GM21825 (cell line): Measurements from ENCODE around the gene DIS3L2.

Experiments
- ATAC-seq: cut with Tn5 transposase; IDR thresholded peaks from one replicate; pipeline ENCODE4 v1.9.1; 2021; ENCODE audit warnings: mild to moderate bottlenecking, moderate library complexity; ENCODE audit not compliant: unreplicated experiment

Gene DIS3L2

GRCh38 chr2:232049350-232049749 lies 87.8 kb downstream of the DIS3L2 start:
- ATAC-seq = no peak

GRCh38 chr2:232052591-232052990 lies 91.1 kb downstream of the DIS3L2 start:
- ATAC-seq = no peak

GRCh38 chr2:232053777-232054176 lies 92.3 kb downstream of the DIS3L2 start:
- ATAC-seq = no peak

- no peak for ATAC-seq
These were observed 96.8 kb downstream of the DIS3L2 start for GRCh38 chr2:232058063-232058877.

GRCh38 chr2:232058931-232059330 lies 97.4 kb downstream of the DIS3L2 start:
- ATAC-seq = no peak

GRCh38 chr2:232061265-232061664 lies 99.8 kb downstream of the DIS3L2 start:
- ATAC-seq = no peak

- ATAC-seq = no peak
These were observed 111.5 kb downstream of the DIS3L2 start for GRCh38 chr2:232073026-232073425.

- ATAC-seq = no peak
These were observed 112.2 kb downstream of the DIS3L2 start for GRCh38 chr2:232073699-232074098.

- ATAC-seq = no peak
These were observed 113.6 kb downstream of the DIS3L2 start for GRCh38 chr2:232075080-232075479.

GRCh38 chr2:232075859-232076258 lies 114.3 kb downstream of the DIS3L2 start:
- ATAC-seq = no peak

- ATAC-seq = no peak
These were observed 114.8 kb downstream of the DIS3L2 start for GRCh38 chr2:232076272-232076671.

GRCh38 chr2:232076736-232077135 lies 115.2 kb downstream of the DIS3L2 start:
- no peak for ATAC-seq

GRCh38 chr2:232085164-232085563 lies 123.7 kb downstream of the DIS3L2 start:
- no peak for ATAC-seq

- ATAC-seq = no peak
These were observed 124.4 kb downstream of the DIS3L2 start for GRCh38 chr2:232085826-232086425.

- ATAC-seq = no peak
These were observed 127.3 kb downstream of the DIS3L2 start for GRCh38 chr2:232088771-232089170.

GRCh38 chr2:232094201-232094600 lies 132.7 kb downstream of the DIS3L2 start:
- no peak for ATAC-seq

- ATAC-seq = no peak
These were observed 133.4 kb downstream of the DIS3L2 start for GRCh38 chr2:232094883-232095282.

GRCh38 chr2:232097260-232097659 lies 135.7 kb downstream of the DIS3L2 start:
- no peak for ATAC-seq

GRCh38 chr2:232097758-232098157 lies 136.2 kb downstream of the DIS3L2 start:
- no peak for ATAC-seq

- no peak for ATAC-seq
These were observed 140.9 kb downstream of the DIS3L2 start for GRCh38 chr2:232102380-232102779.

- ATAC-seq = no peak
These were observed 141.7 kb downstream of the DIS3L2 start for GRCh38 chr2:232103140-232103737.

GRCh38 chr2:232104076-232104646 lies 142.6 kb downstream of the DIS3L2 start:
- no peak for ATAC-seq
